H1 (cell line): Measurements from ENCODE around the gene COL4A1. TPM values are rescaled to one million over a fixed set of nuclear protein-coding genes. Genes with fewer than 3 reads are reported as not detected.

Experiments
- CHD7 ChIP-seq: fragments of 300-600 bp; sonication (generic); IDR thresholded peaks from 2 replicates; pipeline ENCODE4 v1.7.1; 2012; ENCODE audit warnings: low read length, moderate library complexity, mild to moderate bottlenecking, inconsistent platforms; ENCODE audit not compliant: insufficient replicate concordance
- EP300 ChIP-seq, 2 experiments: IDR thresholded peaks; 1 replicate in 1 of 2; 2 replicates in 1 of 2; pipeline ENCODE4 v1.6.1; 2011 to 2012; ENCODE audit warnings: low read depth in 2 of 2, low read length in 2 of 2, mild to moderate bottlenecking in 2 of 2, borderline replicate concordance in 1 of 2, inconsistent platforms in 1 of 2, moderate library complexity in 1 of 2
- polyA plus RNA-seq, 7 experiments: library from polyadenylated mRNA; depleted of rRNA in 3 of 7; stranded (reverse) in 5 of 7; unstranded in 2 of 7; fragments of >200 nt in 5 of 7; fragments of 200-250 nt in 2 of 7; gene quantifications; 1 replicate in 5 of 7; 2 replicates in 1 of 7; 4 replicates in 1 of 7; pipeline versions ENCODE4 v1.2.1 to v1.2.3, GENCODE V29; 2011 to 2013; ENCODE audit warnings: missing spikeins in 2 of 7, mixed read lengths in 2 of 7
- total RNA-seq: library from RNA; stranded (reverse); fragmentation: NEBNext Ultra II Directional; extraction: Animal tissue kit (Norgen Biotek cat#: 25700); gene quantifications from 2 replicates; pipeline ENCODE4 v1.2.1, GENCODE V29; 2021

COL4A1 gene
- total and polyA plus RNA-seq, 2 of the 8 experiments (the other 6 are each of a cell fraction or from before 2014, with no cell fraction given), result 30.7 to 82.0 TPM

- TF ChIP-seq CHD7 (no peak), EP300 (IDR thresholded peaks at IDR 0.05; ENCODE audit: borderline replicate concordance in 1 of 2, low read depth in 2 of 2, low read length in 2 of 2) (no peak)
Observed at GRCh38 chr13:110330491-110331011, 23.6 kb upstream of the COL4A1 start (continued).
